HepG2 (cell line): ENCODE measurements around the gene CLP1. TPM values are rescaled to one million over a fixed set of nuclear protein-coding genes. Genes with fewer than 3 reads are reported as not detected.
A peak's percentile ranks its signal among the peaks of the same experiment; 100 is the strongest.

Experiments
- FLYWCH1 ChIP-seq: sonication (generic); formaldehyde crosslinking; IDR thresholded peaks from 2 replicates; pipeline ENCODE4 v1.8.1; 2023; ENCODE audit warnings: mild to moderate bottlenecking, missing genetic modification reagents
- FOSL1 ChIP-seq: sonication (generic); formaldehyde crosslinking; IDR thresholded peaks from 2 replicates; pipeline ENCODE4 v1.9.0; 2021; ENCODE audit warnings: missing genetic modification reagents, borderline replicate concordance
- FOXK1 ChIP-seq: sonication (generic); formaldehyde crosslinking; IDR thresholded peaks from 2 replicates; pipeline ENCODE4 v1.4.0; 2020; ENCODE audit warnings: low read depth, missing genetic modification reagents, borderline replicate concordance
- HNF4A ChIP-seq: sonication (generic); formaldehyde crosslinking; IDR thresholded peaks from 2 replicates; pipeline ENCODE4 v1.4.0; 2020; ENCODE audit warnings: missing genetic modification reagents
- IKZF4 ChIP-seq: sonication (generic); formaldehyde crosslinking; IDR thresholded peaks from 2 replicates; pipeline ENCODE4 v1.5.1; 2020; ENCODE audit warnings: borderline replicate concordance, mild to moderate bottlenecking, low read depth, missing genetic modification reagents; ENCODE audit errors: not compliant biosample characterization
- NR2F6 ChIP-seq, 2 experiments: IDR thresholded peaks; 2 replicates each; pipeline ENCODE4 v1.6.1; 2016; ENCODE audit warnings: antibody characterized with exemption in 1 of 2, mild to moderate bottlenecking in 1 of 2
- POGZ ChIP-seq: sonication (generic); formaldehyde crosslinking; IDR thresholded peaks from 2 replicates; pipeline ENCODE4 v1.4.0; 2020; ENCODE audit warnings: mild to moderate bottlenecking, missing genetic modification reagents
- RARG ChIP-seq: sonication (generic); formaldehyde crosslinking; IDR thresholded peaks from 2 replicates; pipeline ENCODE4 v1.4.0; 2020; ENCODE audit warnings: low read depth, mild to moderate bottlenecking, missing genetic modification reagents
- RCOR2 ChIP-seq: IDR thresholded peaks from 2 replicates; pipeline ENCODE4 v1.6.1; 2016; ENCODE audit warnings: missing biosample characterization, missing genetic modification reagents
- RELA ChIP-seq: sonication (generic); formaldehyde crosslinking; IDR thresholded peaks from 2 replicates; pipeline ENCODE4 v1.4.0; 2020; ENCODE audit warnings: missing genetic modification reagents
- SMC3 ChIP-seq: IDR thresholded peaks from 2 replicates; pipeline ENCODE4 v1.6.1; 2011; ENCODE audit warnings: low read length, improper control_type of control experiment
- SOX13 ChIP-seq, 3 experiments: fragments of 450-650 bp in 1 of 3; sonication (generic) in 1 of 3; formaldehyde crosslinking in 1 of 3; IDR thresholded peaks in 2 of 3; conservative IDR thresholded peaks in 1 of 3; 2 replicates each; pipeline versions ENCODE4 v1.5.0 to v1.6.1; 2016 to 2020; ENCODE audit warnings: antibody characterized with exemption in 1 of 3, mild to moderate bottlenecking in 1 of 3, missing compliant biosample characterization in 1 of 3, missing genetic modification reagents in 1 of 3, moderate library complexity in 1 of 3
- SOX6 ChIP-seq, 2 experiments: fragments of 450-650 bp in 1 of 2; sonication (generic) in 1 of 2; formaldehyde crosslinking in 1 of 2; IDR thresholded peaks; 2 replicates each; pipeline versions ENCODE4 v1.4.0 to v1.6.1; 2017 to 2020; ENCODE audit warnings: antibody characterized with exemption in 1 of 2, mild to moderate bottlenecking in 1 of 2, missing genetic modification reagents in 1 of 2
- STAG1 ChIP-seq: sonication (generic); formaldehyde crosslinking; IDR thresholded peaks from 2 replicates; pipeline ENCODE4 v1.4.0; 2020; ENCODE audit warnings: missing genetic modification reagents
- ZNF12 ChIP-seq: sonication (generic); formaldehyde crosslinking; IDR thresholded peaks from 2 replicates; pipeline ENCODE4 v1.5.0; 2020; ENCODE audit warnings: missing genetic modification reagents
- ZNF225 ChIP-seq: sonication (generic); formaldehyde crosslinking; IDR thresholded peaks from 2 replicates; pipeline ENCODE4 v1.4.0; 2020; ENCODE audit warnings: mild to moderate bottlenecking, missing genetic modification reagents
- ZNF317 ChIP-seq: sonication (generic); formaldehyde crosslinking; IDR thresholded peaks from 2 replicates; pipeline ENCODE4 v1.5.0; 2020; ENCODE audit warnings: mild to moderate bottlenecking, missing genetic modification reagents
- ZNF75D ChIP-seq: sonication (generic); formaldehyde crosslinking; IDR thresholded peaks from 2 replicates; pipeline ENCODE4 v1.8.1; 2023; ENCODE audit warnings: missing genetic modification reagents, mild to moderate bottlenecking, borderline replicate concordance
- ZSCAN9 ChIP-seq: IDR thresholded peaks from 2 replicates; pipeline ENCODE4 v1.6.1; 2016; ENCODE audit warnings: borderline replicate concordance
- polyA plus RNA-seq, 8 experiments: library from polyadenylated mRNA; depleted of rRNA in 3 of 8; stranded (reverse) in 7 of 8; unstranded in 1 of 8; fragments of >200 nt; fragmentation: Illumina TruSeq in 4 of 8; extraction: Trizol in 4 of 8; gene quantifications; 2 replicates each; pipeline versions ENCODE4 v1.2.1 to v1.2.3, GENCODE V29; 2011 to 2016; ENCODE audit warnings: low read depth in 4 of 8, missing spikeins in 1 of 8, mixed read lengths in 1 of 8; ENCODE audit not compliant: insufficient read depth in 1 of 8
- total RNA-seq, 5 experiments: library from RNA; depleted of rRNA; stranded (reverse); fragments of >200 nt; fragmentation: Illumina TruSeq; extraction: Trizol; gene quantifications; 2 replicates each; pipeline ENCODE4 v1.2.3, GENCODE V29; 2016; ENCODE audit warnings: low read depth in 1 of 5
- TF ChIP-seq, protein P1 (sequence below), 2 experiments: sonication (generic) in 1 of 2; formaldehyde crosslinking in 1 of 2; IDR thresholded peaks; 2 replicates each; pipeline versions ENCODE4 v1.4.0 to v1.6.1; 2018 to 2020; ENCODE audit warnings: missing genetic modification reagents in 2 of 2, borderline replicate concordance in 1 of 2, low read depth in 1 of 2, mild to moderate bottlenecking in 1 of 2, missing biosample characterization in 1 of 2
- TF ChIP-seq, protein P2 (sequence below): sonication (generic); formaldehyde crosslinking; IDR thresholded peaks from 2 replicates; pipeline ENCODE4 v1.5.1; 2020; ENCODE audit warnings: mild to moderate bottlenecking, missing genetic modification reagents, borderline replicate concordance
- TF ChIP-seq, protein P3 (sequence below): sonication (generic); formaldehyde crosslinking; IDR thresholded peaks from 2 replicates; pipeline ENCODE4 v1.5.0; 2020; ENCODE audit warnings: mild to moderate bottlenecking, missing genetic modification reagents, moderate library complexity

The CLP1 gene
- total and polyA plus RNA-seq, 2 of the 13 experiments (the other 11 are each of a cell fraction or from before 2014, with no cell fraction given), result 14.6 to 24.8 TPM

DNA sequence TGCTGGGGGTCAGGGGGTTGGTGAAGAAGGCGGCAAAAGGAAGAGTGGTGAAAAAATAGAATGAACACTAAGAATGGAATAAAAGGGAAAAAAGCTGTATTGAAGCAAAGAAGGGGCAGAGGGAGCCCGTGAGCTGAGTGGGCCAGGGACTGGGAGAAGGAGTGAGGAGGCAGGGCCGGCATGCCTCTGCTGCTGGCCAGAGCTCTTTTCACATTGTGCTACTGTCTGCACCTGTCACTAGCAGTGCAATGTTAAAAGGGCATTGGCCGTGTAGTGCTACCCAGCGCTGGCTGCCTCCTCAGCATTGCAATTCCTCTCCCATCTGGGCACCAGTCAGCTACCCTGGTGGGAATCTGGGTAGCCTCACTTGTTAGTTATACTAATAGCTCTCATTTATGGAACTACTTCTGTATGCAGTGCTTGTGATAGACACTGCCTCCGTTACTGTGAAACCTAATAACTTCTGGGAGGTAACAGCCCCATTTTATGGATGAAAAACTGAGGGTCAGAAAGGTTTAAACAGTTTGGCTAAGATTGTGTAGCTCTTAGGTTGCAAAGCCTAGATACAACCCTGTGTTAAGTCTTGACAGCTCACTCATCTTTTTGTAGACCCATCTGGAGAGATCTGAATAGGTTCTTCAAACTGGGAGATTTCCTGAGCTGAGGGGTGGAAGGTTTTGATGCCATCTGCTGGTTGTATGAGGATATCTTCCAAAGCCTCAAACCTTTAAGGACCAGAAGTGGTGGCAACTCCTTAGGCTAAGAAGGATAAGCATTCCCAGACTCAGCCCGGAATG lies 16.4 kb upstream of the CLP1 start (continued):
- no peak for TF ChIP-seq FOSL1 (CRISPR knock-in tag)
- TF ChIP-seq STAG1 (CRISPR knock-in tag), result peak; percentile 71
- peak; percentile 70 for TF ChIP-seq SMC3
- TF ChIP-seq RARG (CRISPR knock-in tag), result no peak
- TF ChIP-seq FOXK1 (CRISPR knock-in tag), result no peak
- TF ChIP-seq SOX13 (IDR thresholded peaks at IDR 0.05), result no peak
- TF ChIP-seq SOX13 (CRISPR knock-in tag; conservative IDR thresholded peaks at IDR 0.05 in 1 of 2, IDR thresholded peaks at IDR 0.05 in 1 of 2), result no peak
- TF ChIP-seq RELA (CRISPR knock-in tag), result no peak
- no peak for TF ChIP-seq ZNF12 (CRISPR knock-in tag)
- TF ChIP-seq RCOR2, result peak; percentile 55; the same call in 1 of the 2 replicates
- no peak for TF ChIP-seq ZSCAN9 (CRISPR knock-in tag)
- TF ChIP-seq, protein P1, sequence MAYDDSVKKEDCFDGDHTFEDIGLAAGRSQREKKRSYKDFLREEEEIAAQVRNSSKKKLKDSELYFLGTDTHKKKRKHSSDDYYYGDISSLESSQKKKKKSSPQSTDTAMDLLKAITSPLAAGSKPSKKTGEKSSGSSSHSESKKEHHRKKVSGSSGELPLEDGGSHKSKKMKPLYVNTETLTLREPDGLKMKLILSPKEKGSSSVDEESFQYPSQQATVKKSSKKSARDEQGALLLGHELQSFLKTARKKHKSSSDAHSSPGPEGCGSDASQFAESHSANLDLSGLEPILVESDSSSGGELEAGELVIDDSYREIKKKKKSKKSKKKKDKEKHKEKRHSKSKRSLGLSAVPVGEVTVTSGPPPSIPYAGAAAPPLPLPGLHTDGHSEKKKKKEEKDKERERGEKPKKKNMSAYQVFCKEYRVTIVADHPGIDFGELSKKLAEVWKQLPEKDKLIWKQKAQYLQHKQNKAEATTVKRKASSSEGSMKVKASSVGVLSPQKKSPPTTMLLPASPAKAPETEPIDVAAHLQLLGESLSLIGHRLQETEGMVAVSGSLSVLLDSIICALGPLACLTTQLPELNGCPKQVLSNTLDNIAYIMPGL (CRISPR knock-in tag; IDR thresholded peaks at IDR 0.05; ENCODE audit: borderline replicate concordance in 1 of 2, low read depth in 1 of 2), result no peak
- TF ChIP-seq ZNF317 (CRISPR knock-in tag), result no peak
- no peak for TF ChIP-seq IKZF4
- TF ChIP-seq, protein P2, sequence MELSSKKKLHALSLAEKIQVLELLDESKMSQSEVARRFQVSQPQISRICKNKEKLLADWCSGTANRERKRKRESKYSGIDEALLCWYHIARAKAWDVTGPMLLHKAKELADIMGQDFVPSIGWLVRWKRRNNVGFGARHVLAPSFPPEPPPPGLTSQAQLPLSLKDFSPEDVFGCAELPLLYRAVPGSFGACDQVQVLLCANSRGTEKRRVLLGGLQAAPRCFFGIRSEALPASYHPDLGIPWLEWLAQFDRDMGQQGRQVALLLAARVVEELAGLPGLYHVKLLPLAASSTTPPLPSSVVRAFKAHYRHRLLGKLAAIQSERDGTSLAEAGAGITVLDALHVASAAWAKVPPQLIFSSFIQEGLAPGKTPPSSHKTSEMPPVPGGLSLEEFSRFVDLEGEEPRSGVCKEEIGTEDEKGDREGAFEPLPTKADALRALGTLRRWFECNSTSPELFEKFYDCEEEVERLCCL, result no peak
- TF ChIP-seq NR2F6 (IDR thresholded peaks at IDR 0.05), result no peak
- TF ChIP-seq NR2F6 (CRISPR knock-in tag; IDR thresholded peaks at IDR 0.05), result no peak
- no peak for TF ChIP-seq ZNF225 (CRISPR knock-in tag)
- no peak for TF ChIP-seq SOX6 (IDR thresholded peaks at IDR 0.05)
- 0 out of 2 replicates have a peak, but pooled peaks have one; percentile 19 for TF ChIP-seq SOX6 (CRISPR knock-in tag; IDR thresholded peaks at IDR 0.05)
- TF ChIP-seq HNF4A (CRISPR knock-in tag), result no peak
- no peak for TF ChIP-seq FLYWCH1
- no peak for TF ChIP-seq POGZ (CRISPR knock-in tag)
- TF ChIP-seq, protein P3, sequence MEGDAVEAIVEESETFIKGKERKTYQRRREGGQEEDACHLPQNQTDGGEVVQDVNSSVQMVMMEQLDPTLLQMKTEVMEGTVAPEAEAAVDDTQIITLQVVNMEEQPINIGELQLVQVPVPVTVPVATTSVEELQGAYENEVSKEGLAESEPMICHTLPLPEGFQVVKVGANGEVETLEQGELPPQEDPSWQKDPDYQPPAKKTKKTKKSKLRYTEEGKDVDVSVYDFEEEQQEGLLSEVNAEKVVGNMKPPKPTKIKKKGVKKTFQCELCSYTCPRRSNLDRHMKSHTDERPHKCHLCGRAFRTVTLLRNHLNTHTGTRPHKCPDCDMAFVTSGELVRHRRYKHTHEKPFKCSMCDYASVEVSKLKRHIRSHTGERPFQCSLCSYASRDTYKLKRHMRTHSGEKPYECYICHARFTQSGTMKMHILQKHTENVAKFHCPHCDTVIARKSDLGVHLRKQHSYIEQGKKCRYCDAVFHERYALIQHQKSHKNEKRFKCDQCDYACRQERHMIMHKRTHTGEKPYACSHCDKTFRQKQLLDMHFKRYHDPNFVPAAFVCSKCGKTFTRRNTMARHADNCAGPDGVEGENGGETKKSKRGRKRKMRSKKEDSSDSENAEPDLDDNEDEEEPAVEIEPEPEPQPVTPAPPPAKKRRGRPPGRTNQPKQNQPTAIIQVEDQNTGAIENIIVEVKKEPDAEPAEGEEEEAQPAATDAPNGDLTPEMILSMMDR (CRISPR knock-in tag), result peak; percentile 72
- TF ChIP-seq ZNF75D (CRISPR knock-in tag), result no peak
